GM12873 (cell line): ENCODE results near the gene ACO1.

ENCODE experiments used
- TF ChIP-seq, protein P1 (sequence below): IDR thresholded peaks from 2 replicates; pipeline ENCODE4 v1.5.1; 2012; ENCODE audit warnings: low read depth, mild to moderate bottlenecking, moderate library complexity, low read length, control low read depth; ENCODE audit not compliant: insufficient read depth; ENCODE audit errors: missing control alignments

The ACO1 gene

DNA sequence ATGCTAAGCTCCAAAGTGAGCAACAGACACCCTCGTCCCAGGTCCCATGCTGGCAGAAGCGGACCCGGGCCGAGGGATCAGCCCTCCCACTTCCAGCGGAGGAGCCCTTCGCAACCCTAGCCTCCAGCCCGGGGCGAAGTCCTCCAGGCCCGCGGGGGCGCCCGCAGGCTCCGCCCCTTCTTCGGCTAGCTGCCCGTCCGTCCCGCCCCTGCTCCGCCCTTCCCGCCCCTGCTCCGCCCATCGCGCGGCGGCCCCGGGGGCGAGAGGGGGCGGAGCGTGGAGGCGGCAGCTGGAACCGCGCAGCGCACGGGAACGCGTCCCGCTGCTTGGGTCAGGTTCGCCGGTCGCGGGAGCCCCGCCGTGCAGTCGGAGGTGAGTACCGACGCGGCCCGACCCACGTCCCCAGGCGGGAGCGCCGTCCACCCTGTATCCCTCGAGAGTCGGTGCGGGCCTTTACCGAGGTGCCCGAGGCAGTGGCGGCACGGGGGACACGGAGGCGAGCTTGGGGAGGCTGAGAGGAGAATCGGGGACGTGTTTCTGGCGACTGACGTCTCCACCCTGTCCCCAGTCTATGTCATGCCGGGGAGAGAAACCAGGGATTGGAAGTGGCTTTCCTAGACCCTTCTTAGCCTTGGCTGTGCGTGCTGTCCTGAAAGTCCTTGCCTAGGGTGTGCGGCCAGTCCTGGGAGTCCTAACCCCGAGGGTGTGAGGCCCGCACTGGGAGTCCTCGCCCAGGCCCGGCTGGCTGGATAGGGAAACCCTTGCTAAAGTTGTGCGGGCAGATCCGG lies at the start of gene ACO1:
TSS of gene ACO1 (plus strand) at position 280 of the 788 bp plus-strand sequence. CDS start 20,864 bp downstream, outside the sequence.
- TF ChIP-seq, protein P1, sequence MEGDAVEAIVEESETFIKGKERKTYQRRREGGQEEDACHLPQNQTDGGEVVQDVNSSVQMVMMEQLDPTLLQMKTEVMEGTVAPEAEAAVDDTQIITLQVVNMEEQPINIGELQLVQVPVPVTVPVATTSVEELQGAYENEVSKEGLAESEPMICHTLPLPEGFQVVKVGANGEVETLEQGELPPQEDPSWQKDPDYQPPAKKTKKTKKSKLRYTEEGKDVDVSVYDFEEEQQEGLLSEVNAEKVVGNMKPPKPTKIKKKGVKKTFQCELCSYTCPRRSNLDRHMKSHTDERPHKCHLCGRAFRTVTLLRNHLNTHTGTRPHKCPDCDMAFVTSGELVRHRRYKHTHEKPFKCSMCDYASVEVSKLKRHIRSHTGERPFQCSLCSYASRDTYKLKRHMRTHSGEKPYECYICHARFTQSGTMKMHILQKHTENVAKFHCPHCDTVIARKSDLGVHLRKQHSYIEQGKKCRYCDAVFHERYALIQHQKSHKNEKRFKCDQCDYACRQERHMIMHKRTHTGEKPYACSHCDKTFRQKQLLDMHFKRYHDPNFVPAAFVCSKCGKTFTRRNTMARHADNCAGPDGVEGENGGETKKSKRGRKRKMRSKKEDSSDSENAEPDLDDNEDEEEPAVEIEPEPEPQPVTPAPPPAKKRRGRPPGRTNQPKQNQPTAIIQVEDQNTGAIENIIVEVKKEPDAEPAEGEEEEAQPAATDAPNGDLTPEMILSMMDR: no peak

DNA sequence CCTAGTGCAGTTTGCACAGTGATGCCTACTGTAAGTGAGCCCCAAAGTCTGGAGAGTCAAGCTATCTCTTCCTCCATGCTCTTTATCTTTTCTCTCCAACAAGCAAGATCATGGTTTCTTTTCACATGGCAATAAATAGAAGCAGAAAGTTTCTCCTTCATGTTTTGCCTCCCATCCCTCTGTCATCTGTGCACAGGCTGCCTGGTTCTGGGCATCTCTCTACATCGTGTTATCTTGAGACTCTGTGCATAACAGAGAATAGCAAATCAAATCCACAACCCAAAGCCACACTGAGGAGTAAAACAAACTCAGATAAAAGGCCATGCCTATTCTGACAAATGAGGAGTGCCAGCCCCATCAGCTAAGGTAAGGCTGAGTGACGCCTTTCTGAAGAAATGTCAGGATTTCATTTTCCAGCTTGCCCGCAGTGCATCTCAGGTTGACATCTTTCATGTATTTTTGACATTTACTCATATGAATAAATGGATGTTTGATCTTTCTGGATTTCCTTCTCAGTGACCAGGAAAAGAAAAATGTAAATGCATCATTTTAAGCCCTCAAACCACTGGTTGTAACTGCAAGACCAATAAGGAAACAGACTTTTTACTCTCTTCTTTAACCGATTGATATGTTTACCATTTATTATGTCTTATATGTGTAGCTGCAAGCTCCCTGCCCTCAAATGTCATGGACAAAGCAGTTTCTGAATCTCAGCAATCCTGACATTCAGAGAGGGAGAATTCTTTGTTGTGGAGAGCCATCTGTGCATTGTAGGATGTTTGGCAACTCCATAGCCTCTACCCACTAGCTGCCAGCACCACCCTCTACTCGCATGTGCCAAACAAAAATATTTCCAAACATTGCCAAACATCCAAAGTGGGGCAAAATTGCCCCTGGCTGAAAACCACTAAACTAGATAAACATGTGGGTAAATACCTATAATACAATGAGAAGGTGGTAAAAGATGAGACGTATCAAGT lies 49.2 kb upstream of the ACO1 start:
- TF ChIP-seq, protein P1: no peak

DNA sequence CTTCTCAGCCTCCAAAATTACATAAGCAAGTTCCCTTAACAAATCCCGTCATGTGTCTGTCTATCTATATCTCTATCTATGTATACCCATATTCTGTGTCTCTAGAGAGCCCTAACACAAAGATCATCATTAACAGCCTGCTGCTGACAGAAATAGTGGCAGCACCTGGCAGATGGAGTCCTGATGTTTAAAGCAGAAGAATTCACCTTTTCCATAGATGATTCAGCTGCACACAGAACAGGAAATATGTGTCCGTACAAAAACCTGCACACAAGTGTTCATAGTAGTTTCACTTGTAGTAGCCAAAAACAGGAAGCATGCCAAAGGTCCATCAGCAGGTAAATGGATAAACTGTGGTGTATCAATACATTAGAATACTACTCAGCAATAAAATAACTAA lies 45.0 kb upstream of the ACO1 start:
- TF ChIP-seq, protein P1: no peak

DNA sequence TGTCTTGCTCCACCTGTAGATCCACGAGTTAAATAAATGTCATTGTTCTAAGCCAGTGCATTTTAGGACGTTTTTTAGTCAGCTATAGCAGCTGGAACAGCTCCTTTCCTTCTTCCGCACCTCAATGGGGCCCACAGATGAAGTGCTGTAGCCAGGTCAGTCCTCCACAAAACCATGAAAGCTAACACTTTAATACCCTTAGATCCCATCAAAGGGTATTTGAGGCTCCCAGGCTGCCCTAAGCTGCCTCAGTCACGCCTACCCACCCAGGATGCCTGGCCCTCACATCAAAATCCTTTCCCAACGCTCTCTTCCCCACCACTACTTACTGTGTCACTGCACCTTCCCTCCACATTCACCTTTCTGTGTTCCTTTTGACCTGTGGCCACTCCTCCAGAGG lies 44.1 kb upstream of the ACO1 start:
- TF ChIP-seq, protein P1: no peak

DNA sequence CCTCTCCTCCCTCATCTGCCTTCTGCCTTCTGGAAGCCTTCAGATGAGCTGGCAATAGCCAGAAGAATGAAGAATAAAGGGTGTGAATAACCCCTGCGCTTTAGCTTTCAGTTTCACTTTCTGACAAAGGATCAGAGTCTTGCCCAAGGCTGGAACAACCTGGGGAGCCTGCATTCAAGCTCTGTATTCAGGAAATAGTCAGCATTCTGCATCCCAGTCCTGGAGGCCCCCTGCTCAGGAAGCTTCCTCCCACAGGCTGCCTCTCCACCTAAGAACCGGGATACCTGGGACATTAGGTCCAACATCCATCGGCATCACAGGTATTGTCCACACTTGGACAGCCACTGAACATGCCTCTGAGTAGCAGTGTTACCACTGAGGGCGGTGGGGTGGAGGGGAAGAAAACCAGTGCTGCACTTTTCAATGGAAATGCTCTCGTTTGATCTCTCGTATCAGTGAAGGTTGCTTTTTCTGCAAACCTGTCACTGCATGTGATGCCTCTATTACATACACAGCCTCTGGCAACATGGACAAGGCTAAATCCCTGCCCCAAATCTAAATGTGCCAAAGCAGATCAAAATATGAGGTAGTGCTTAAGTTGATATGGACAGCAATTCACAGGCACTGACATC lies 39.8 kb upstream of the ACO1 start:
- TF ChIP-seq, protein P1: no peak

DNA sequence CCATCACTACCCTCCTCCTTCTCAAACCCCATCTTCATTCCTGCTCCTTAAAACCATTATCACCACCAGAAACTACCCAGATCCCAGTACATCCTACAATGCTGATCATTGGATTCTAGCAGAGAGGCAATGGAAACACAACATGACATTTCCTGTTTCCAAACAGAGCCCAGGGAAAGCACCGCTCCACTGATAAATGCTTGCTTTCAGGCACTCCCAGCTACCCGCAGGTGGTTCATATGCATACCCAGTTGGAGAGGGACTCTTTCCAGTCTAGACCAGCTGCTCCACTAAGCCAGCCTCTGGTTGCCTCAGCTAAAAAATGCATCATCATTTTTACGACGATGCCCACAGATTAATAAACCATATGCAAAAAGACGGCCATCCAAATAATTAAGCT lies 39.2 kb upstream of the ACO1 start:
- TF ChIP-seq, protein P1: no peak
